Osteoblast (primary cell): ENCODE results near the gene UBE2R2. TPM values are rescaled to one million over a fixed set of nuclear protein-coding genes. Genes with fewer than 3 reads are reported as not detected.
"Not testable (repeated sequence)": the region's sequence is repeated elsewhere in the genome, so short reads cannot be mapped to it uniquely, and the experiment has no call there.

Experiments
- DNase-seq: peaks from one replicate; pipeline ENCODE4 v3.0.0; 2011; ENCODE audit warnings: low spot score, mixed read lengths; ENCODE audit not compliant: insufficient read length; ENCODE audit errors: missing footprints
- H2AFZ ChIP-seq: 2 replicates; pipeline ENCODE4 v1.6.0; 2011; ENCODE audit warnings: mild to moderate bottlenecking, low read length
- H3K27ac ChIP-seq: 2 replicates; pipeline ENCODE4 v1.5.1; 2011; ENCODE audit warnings: mild to moderate bottlenecking, low read depth, low read length, moderate library complexity
- H3K27me3 ChIP-seq: 2 replicates; pipeline ENCODE4 v1.6.0; 2012; ENCODE audit warnings: mild to moderate bottlenecking, control low read depth, inconsistent platforms, low read length, moderate library complexity; ENCODE audit not compliant: insufficient read depth
- H3K36me3 ChIP-seq: 2 replicates; pipeline ENCODE4 v1.5.1; 2011; ENCODE audit warnings: mild to moderate bottlenecking, low read length, control low read depth, moderate library complexity; ENCODE audit not compliant: insufficient read depth
- H3K4me1 ChIP-seq: 2 replicates; pipeline ENCODE4 v1.5.1; 2011; ENCODE audit warnings: mild to moderate bottlenecking, low read length, control low read depth, moderate library complexity; ENCODE audit not compliant: insufficient read depth
- H3K4me2 ChIP-seq: 2 replicates; pipeline ENCODE4 v1.6.0; 2011; ENCODE audit warnings: mild to moderate bottlenecking, low read length; ENCODE audit not compliant: insufficient read depth
- H3K4me3 ChIP-seq: fragments of 200-600 bp; sonication (generic); 3 replicates; pipeline ENCODE4 v1.5.1; 2012; ENCODE audit warnings: mild to moderate bottlenecking, low read length, inconsistent platforms; ENCODE audit not compliant: insufficient read depth
- H3K79me2 ChIP-seq: 2 replicates; pipeline ENCODE4 v1.6.0; 2012; ENCODE audit warnings: mild to moderate bottlenecking, low read length, control low read depth, inconsistent platforms; ENCODE audit not compliant: insufficient read depth
- H3K9me3 ChIP-seq: 2 replicates; pipeline ENCODE4 v1.5.1; 2011; ENCODE audit warnings: low read depth, low read length, control low read depth
- H4K20me1 ChIP-seq: 2 replicates; pipeline ENCODE4 v1.6.0; 2012; ENCODE audit warnings: mild to moderate bottlenecking, low read length, control low read depth; ENCODE audit not compliant: insufficient read depth
- CTCF ChIP-seq: IDR thresholded peaks from 2 replicates; pipeline ENCODE4 v1.5.1; 2011; ENCODE audit warnings: mild to moderate bottlenecking, low read depth, low read length, moderate library complexity; ENCODE audit errors: extremely low read depth
- total RNA-seq: library from RNA; depleted of rRNA; stranded (reverse); fragments of >200 nt; gene quantifications from 2 replicates; pipeline ENCODE4 v1.2.3, GENCODE V29; 2012

The UBE2R2 gene
- total RNA-seq, 1 donor = 21.4 TPM

- no peak for DNase-seq
- H3K9me3 ChIP-seq = no peaks in the 10 kb centered on the region
Measured at GRCh38 chr9:33799928-33800704, 16.8 kb upstream of the UBE2R2 start.

GRCh38 chr9:33800886-33801285 is 16.1 kb upstream of the UBE2R2 start:
- H3K27me3 ChIP-seq = peaks cover 9% of the 10 kb centered on the region
- no peak overlapping the region for H3K27ac ChIP-seq
- H3K4me2 ChIP-seq = no peak overlapping the region
- H3K36me3 ChIP-seq = no peaks in the 10 kb centered on the region
- no peak for DNase-seq
- no peaks in the 10 kb centered on the region for H3K9me3 ChIP-seq
- H3K4me1 ChIP-seq = no peaks in the 10 kb centered on the region
- no peak for TF ChIP-seq CTCF
- H3K79me2 ChIP-seq = no peaks in the 10 kb centered on the region
- no peak overlapping the region for H2AFZ ChIP-seq
- H4K20me1 ChIP-seq = no peaks in the 10 kb centered on the region
- H3K4me3 ChIP-seq = no peak overlapping the region

More at GRCh38 chr9:33799928-33800704, 16.8 kb upstream of the UBE2R2 start:
- Histone ChIP-seq H3K4me1 (no peaks in the 10 kb centered on the region), H2AFZ (no peak overlapping the region), H3K27ac (no peak overlapping the region), H3K4me2 (no peak overlapping the region), H3K4me3 (no peak overlapping the region), H3K79me2 (no peaks in the 10 kb centered on the region), H3K36me3 (no peaks in the 10 kb centered on the region), H4K20me1 (no peaks in the 10 kb centered on the region), H3K27me3 (peaks cover 11% of the 10 kb centered on the region)
- no peak for TF ChIP-seq CTCF

GRCh38 chr9:33801943-33802500 is 14.9 kb upstream of the UBE2R2 start:
- H3K27me3 ChIP-seq, H3K4me2 ChIP-seq, H3K79me2 ChIP-seq, DNase-seq, H3K9me3 ChIP-seq, H3K36me3 ChIP-seq, H3K4me1 ChIP-seq, H3K4me3 ChIP-seq, H2AFZ ChIP-seq, H4K20me1 ChIP-seq, H3K27ac ChIP-seq: not testable (repeated sequence)

GRCh38 chr9:33804196-33804595 is 12.8 kb upstream of the UBE2R2 start:
- H3K79me2 ChIP-seq, H3K36me3 ChIP-seq, H3K27ac ChIP-seq, H3K27me3 ChIP-seq, H3K4me2 ChIP-seq, H3K4me1 ChIP-seq, DNase-seq, H2AFZ ChIP-seq, H3K4me3 ChIP-seq, H3K9me3 ChIP-seq, H4K20me1 ChIP-seq: not testable (repeated sequence)

GRCh38 chr9:33807156-33807555 is 9.8 kb upstream of the UBE2R2 start:
- H2AFZ ChIP-seq, H4K20me1 ChIP-seq, H3K79me2 ChIP-seq, H3K4me3 ChIP-seq, H3K4me1 ChIP-seq, H3K36me3 ChIP-seq, H3K27ac ChIP-seq, H3K27me3 ChIP-seq, H3K9me3 ChIP-seq, H3K4me2 ChIP-seq, DNase-seq: not testable (repeated sequence)

GRCh38 chr9:33808979-33809322 is 8.0 kb upstream of the UBE2R2 start:
- H3K79me2 ChIP-seq, H3K9me3 ChIP-seq, H3K27me3 ChIP-seq: not testable (repeated sequence)

More at GRCh38 chr9:33808979-33809322, 8.0 kb upstream of the UBE2R2 start:
- H3K4me2 ChIP-seq, H3K36me3 ChIP-seq, H3K4me3 ChIP-seq, DNase-seq, H3K27ac ChIP-seq, H2AFZ ChIP-seq, H4K20me1 ChIP-seq, H3K4me1 ChIP-seq: not testable (repeated sequence)
